Measurements from ENCODE around the gene LMBR1. TPM values are rescaled to one million over a fixed set of nuclear protein-coding genes. Genes with fewer than 3 reads are reported as not detected.

LMBR1 gene
- total and polyA plus RNA-seq, 2 donors (not counting 3 experiments of a cell fraction or from before 2014, with no cell fraction given), result 14.0 to 72.9 TPM

DNA sequence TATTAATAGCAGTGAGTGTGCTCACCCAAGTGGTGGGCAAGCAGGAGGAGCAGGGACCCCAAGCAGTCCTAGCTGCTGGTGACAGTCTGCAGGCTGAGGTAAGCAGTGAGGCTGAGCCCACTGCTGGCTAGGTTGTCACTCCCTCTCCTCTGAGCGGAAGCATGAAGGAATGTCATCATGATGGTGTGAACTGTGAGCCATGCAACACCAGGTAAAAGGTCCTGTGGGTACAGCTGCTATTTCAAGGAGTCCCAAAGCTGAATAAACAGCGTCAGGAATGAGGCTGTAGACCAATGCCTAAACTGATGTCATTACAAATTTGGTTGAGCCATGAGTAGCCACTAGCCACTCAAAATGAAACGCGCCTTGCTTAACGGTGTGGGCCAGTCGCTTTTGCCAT is 126.3 kb downstream of the LMBR1 start:
- no peaks in the 10 kb centered on the region for H3K9me1 ChIP-seq (replicated peaks; ENCODE audit: control insufficient read depth, extremely low read depth, insufficient read depth, low read length)
- no peak for DNase-seq (ENCODE audit: low read depth, low spot score)
- TF ChIP-seq GATA2 (IDR thresholded peaks at IDR 0.05; ENCODE audit: insufficient read depth, insufficient read length, low read depth, low read length) (no peak), EZH2 (IDR thresholded peaks at IDR 0.05; ENCODE audit: borderline replicate concordance, low read depth, low read length, severe bottlenecking) (no peak), JUN (IDR thresholded peaks at IDR 0.05; ENCODE audit: borderline replicate concordance, insufficient read depth, insufficient read length, low read depth) (no peak), POLR2AphosphoS5 (IDR thresholded peaks at IDR 0.05; ENCODE audit: insufficient read depth, low read depth, low read length) (no peak), POLR2A (IDR thresholded peaks at IDR 0.05; ENCODE audit: low read depth, low read length) (no peak), FOS (IDR thresholded peaks at IDR 0.05; ENCODE audit: borderline replicate concordance, insufficient read depth, low read length) (no peak), MYC (IDR thresholded peaks at IDR 0.05; ENCODE audit: low read depth, low read length) (no peak)
- TF ChIP-seq, protein P1, sequence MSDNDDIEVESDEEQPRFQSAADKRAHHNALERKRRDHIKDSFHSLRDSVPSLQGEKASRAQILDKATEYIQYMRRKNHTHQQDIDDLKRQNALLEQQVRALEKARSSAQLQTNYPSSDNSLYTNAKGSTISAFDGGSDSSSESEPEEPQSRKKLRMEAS (IDR thresholded peaks at IDR 0.05; ENCODE audit: insufficient read depth, insufficient read length), result no peak
- TF ChIP-seq, protein P2, sequence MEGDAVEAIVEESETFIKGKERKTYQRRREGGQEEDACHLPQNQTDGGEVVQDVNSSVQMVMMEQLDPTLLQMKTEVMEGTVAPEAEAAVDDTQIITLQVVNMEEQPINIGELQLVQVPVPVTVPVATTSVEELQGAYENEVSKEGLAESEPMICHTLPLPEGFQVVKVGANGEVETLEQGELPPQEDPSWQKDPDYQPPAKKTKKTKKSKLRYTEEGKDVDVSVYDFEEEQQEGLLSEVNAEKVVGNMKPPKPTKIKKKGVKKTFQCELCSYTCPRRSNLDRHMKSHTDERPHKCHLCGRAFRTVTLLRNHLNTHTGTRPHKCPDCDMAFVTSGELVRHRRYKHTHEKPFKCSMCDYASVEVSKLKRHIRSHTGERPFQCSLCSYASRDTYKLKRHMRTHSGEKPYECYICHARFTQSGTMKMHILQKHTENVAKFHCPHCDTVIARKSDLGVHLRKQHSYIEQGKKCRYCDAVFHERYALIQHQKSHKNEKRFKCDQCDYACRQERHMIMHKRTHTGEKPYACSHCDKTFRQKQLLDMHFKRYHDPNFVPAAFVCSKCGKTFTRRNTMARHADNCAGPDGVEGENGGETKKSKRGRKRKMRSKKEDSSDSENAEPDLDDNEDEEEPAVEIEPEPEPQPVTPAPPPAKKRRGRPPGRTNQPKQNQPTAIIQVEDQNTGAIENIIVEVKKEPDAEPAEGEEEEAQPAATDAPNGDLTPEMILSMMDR (IDR thresholded peaks at IDR 0.05; ENCODE audit: extremely low read depth in 1 of 2, insufficient read depth in 1 of 2, low read depth in 1 of 2, low read length in 2 of 2), result no peak
- H3K4me3 ChIP-seq (replicated peaks in 1 of 3; ENCODE audit: insufficient read depth in 1 of 3, low read depth in 1 of 3, low read length in 3 of 3), result no peak overlapping the region
- H3K79me2 ChIP-seq (ENCODE audit: control insufficient read depth, insufficient read depth, low read length), result no peaks in the 10 kb centered on the region
- no peaks in the 10 kb centered on the region for H3K36me3 ChIP-seq (ENCODE audit: control insufficient read depth in 2 of 2, extremely low read depth in 1 of 2, insufficient read depth in 2 of 2, low read length in 2 of 2)
- ChIA-PET CTCF (interaction anchor here (1.2 kb wide), 1 partner anchor 17 kb away, joined by 3 read pairs; no protein-coding TSS in a partner anchor), POLR2A (no interaction called here)
- no peaks in the 10 kb centered on the region for H4K20me1 ChIP-seq (replicated peaks; ENCODE audit: control insufficient read depth, extremely low read depth, insufficient read depth, low read length)
- BruUV-seq (replicated peaks), result no TSS peak
- no peaks in the 10 kb centered on the region for H3K4me1 ChIP-seq (ENCODE audit: control insufficient read depth, extremely low read depth, insufficient read depth, low read length)
- no peaks in the 10 kb centered on the region for H3K9me3 ChIP-seq (replicated peaks; ENCODE audit: control insufficient read depth, insufficient read depth, low read length)
- H3K27ac ChIP-seq (ENCODE audit: insufficient read depth, low read depth, low read length), result no peak overlapping the region
- no peak for FAIRE-seq
- no peak overlapping the region for H3K9ac ChIP-seq (replicated peaks; ENCODE audit: extremely low read depth, insufficient read depth, low read length)
- no peak overlapping the region for H2AFZ ChIP-seq (ENCODE audit: low read depth, low read length)
- intact Hi-C loops (cut with micrococcal nuclease), result no loop called here
- dilution Hi-C loops (cut with MboI; ENCODE audit: extremely low pct_ligation_motif_present, low sequenced_read_pairs), result no loop called here
- no peaks in the 10 kb centered on the region for H3K27me3 ChIP-seq (ENCODE audit: control insufficient read depth in 2 of 2, insufficient read depth in 2 of 2, low read length in 2 of 2)
- no peak overlapping the region for H3K4me2 ChIP-seq (ENCODE audit: insufficient read depth, low read length)

Data from endothelial cell of umbilical vein (primary cell).